Measurements from ENCODE around the gene RALBP1.

RALBP1 gene

DNA sequence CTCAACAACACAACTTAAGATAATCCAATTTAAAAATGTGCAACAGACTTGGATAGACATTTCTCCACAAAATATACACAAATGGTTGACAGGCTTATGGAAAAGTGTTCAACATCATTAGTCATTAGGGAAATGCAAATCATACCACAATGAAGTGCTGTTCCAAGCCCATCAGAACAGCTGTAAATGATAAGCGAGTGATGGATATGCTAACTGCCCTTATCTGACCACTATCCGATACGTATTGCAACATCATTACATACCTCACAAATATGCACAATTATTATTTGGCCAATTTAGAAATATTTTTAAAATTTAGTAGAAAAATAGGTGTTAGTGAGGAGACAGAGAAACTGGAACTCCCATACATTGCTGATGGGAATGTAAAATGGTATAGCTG lies 76.9 kb downstream of the RALBP1 start:
- DNase-seq (ENCODE audit: low spot score), result no peak
- TF ChIP-seq, protein P1, sequence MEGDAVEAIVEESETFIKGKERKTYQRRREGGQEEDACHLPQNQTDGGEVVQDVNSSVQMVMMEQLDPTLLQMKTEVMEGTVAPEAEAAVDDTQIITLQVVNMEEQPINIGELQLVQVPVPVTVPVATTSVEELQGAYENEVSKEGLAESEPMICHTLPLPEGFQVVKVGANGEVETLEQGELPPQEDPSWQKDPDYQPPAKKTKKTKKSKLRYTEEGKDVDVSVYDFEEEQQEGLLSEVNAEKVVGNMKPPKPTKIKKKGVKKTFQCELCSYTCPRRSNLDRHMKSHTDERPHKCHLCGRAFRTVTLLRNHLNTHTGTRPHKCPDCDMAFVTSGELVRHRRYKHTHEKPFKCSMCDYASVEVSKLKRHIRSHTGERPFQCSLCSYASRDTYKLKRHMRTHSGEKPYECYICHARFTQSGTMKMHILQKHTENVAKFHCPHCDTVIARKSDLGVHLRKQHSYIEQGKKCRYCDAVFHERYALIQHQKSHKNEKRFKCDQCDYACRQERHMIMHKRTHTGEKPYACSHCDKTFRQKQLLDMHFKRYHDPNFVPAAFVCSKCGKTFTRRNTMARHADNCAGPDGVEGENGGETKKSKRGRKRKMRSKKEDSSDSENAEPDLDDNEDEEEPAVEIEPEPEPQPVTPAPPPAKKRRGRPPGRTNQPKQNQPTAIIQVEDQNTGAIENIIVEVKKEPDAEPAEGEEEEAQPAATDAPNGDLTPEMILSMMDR (IDR thresholded peaks at IDR 0.05; ENCODE audit: extremely low read depth, insufficient read depth, missing control alignments), result no peak
- in situ Hi-C loops (cut with MboI; ENCODE audit: low pct_unique_long_range_greater_than_20kb, low sequenced_read_pairs, unreplicated experiment), result no loop called here

DNA sequence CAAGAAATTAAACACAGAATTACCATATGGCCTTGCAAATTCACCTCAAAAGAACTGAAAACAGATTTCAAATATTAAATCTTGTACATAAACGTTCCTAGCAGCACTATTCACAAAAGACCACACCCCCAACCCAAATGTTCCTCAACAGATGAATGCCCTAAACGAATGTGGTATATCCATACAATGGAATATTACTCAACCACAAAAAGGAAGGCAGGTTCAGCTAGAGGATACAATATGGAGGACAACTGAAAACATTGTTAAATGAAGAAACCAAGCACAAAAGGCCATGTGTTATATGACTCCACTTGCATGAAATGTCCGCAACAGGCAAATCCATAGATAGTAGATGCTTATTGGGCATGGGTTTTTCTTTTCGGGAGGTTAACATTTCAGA lies 77.3 kb downstream of the RALBP1 start:
- TF ChIP-seq, protein P1 (IDR thresholded peaks at IDR 0.05; ENCODE audit: extremely low read depth, insufficient read depth, missing control alignments), result no peak
- no peak for DNase-seq (ENCODE audit: low spot score)
- in situ Hi-C loops (cut with MboI; ENCODE audit: low pct_unique_long_range_greater_than_20kb, low sequenced_read_pairs, unreplicated experiment), result no loop called here

DNA sequence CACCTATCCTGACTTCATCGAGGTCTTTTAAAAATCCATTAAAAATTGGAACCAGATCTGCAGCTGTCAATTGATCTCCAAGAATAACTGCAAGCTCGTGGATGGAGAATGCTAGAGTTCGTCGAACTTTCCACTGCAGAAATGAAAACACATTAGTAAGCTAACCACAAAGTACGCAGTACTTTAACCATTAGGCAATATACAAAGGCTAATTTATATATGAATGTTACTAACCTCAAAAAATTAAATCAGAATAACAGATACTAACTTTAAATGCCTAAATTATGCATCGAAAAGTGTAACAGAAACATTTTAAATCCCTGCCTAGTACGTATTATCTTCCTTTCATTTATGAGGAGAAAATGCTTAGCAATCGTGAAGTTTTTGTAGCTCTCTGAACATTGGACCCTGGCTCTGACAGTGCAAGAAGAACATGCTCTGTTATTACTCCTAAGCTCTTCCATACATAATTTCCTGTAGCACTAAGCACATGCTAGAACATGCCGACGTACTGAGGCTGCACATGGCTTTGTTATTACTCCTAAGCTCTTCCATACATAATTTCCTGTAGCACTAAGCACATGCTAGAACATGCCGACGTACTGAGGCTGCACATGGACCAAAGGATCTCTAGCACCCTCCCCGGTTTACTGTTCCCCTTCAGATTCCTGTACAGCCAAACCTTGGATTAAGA lies 82.1 kb downstream of the RALBP1 start:
- in situ Hi-C loops (cut with MboI; ENCODE audit: low pct_unique_long_range_greater_than_20kb, low sequenced_read_pairs, unreplicated experiment), result no loop called here
- no peak for DNase-seq (ENCODE audit: low spot score)
- TF ChIP-seq, protein P1 (IDR thresholded peaks at IDR 0.05; ENCODE audit: extremely low read depth, insufficient read depth, missing control alignments), result no peak

DNA sequence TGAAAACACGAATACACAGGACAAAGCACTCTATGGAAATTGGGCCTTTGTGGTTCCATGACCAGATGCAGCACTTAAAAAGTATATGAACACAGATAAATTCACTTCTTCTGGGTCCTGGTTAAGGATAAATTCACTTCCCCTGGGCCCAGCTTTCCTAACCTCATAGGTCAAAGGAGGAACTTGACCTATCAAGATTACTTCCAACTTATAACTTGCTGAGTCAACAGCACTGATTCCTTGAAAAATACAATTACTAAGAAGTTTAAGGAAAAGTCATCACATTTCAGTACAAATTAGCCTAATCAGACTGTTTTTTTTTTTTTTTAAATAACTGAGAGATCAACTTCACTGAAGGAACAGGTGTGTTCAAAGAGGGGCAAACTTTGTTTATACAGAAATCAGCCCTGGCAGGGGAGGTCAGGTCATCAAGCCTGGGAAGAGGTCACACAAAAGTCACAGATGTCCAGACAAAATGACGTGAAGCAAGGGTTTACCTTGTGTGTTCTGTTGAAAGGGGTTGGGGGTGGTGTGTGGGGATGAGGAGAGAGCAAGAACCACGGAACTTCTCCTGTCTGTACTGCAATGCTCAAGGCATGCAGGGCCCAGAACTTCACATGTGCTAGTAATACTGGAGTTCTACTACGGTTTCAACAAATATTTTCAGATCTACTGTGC lies 83.2 kb downstream of the RALBP1 start:
- TF ChIP-seq, protein P1 (IDR thresholded peaks at IDR 0.05; ENCODE audit: extremely low read depth, insufficient read depth, missing control alignments), result no peak
- in situ Hi-C loops (cut with MboI; ENCODE audit: low pct_unique_long_range_greater_than_20kb, low sequenced_read_pairs, unreplicated experiment), result no loop called here
- DNase-seq (ENCODE audit: low spot score), result no peak

DNA sequence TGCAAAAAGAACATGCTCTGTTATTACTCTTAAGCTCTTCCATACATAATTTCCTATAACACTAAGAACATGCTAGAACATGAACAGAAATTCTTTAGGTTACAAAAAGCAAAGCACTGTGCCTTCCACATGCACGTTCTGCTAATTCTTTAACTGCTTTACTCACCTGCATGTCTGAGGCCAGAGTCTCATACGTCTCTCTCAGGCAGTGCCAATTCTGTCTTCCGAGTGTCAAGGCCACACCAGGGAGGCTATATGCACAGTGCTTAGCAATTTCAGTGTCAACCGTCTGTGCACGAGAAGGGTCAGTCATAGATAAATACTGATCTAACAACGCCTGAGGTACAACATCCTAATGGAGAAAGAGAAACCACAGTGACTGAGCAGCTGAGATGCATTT lies 83.9 kb downstream of the RALBP1 start:
- no peak for DNase-seq (ENCODE audit: low spot score)
- TF ChIP-seq, protein P1 (IDR thresholded peaks at IDR 0.05; ENCODE audit: extremely low read depth, insufficient read depth, missing control alignments), result no peak
- in situ Hi-C loops (cut with MboI; ENCODE audit: low pct_unique_long_range_greater_than_20kb, low sequenced_read_pairs, unreplicated experiment), result no loop called here

DNA sequence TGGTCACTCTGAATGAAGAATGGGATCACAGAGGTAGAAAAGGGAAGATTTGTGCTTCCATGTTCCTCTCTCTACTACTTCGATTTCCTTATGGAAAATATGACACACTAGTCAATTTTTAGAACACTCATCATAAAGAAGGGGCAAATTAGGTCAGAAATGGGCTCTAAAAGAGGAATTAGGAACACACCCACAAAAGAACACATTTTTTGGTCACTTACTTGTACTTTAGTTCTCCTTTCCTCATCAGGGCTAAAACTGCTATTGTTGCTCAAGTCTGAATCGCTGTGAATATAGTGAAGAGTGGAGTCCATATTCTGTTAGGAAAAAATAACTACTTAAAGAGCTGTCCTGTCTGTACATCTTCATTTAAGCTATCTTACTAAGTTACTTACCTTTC lies 86.4 kb downstream of the RALBP1 start:
- in situ Hi-C loops (cut with MboI; ENCODE audit: low pct_unique_long_range_greater_than_20kb, low sequenced_read_pairs, unreplicated experiment), result no loop called here
- TF ChIP-seq, protein P1 (IDR thresholded peaks at IDR 0.05; ENCODE audit: extremely low read depth, insufficient read depth, missing control alignments), result no peak
- no peak for DNase-seq (ENCODE audit: low spot score)
